Fibroblast of the aortic adventitia (primary cell): ENCODE results near the gene DMRTA1. TPM values are rescaled to one million over a fixed set of nuclear protein-coding genes. Genes with fewer than 3 reads are reported as not detected.

Source experiments
- DNase-seq: peaks from one replicate; pipeline ENCODE4 v3.0.0-alpha.2; 2010; ENCODE audit warnings: low read depth
- H3K4me3 ChIP-seq: 2 replicates; pipeline ENCODE4 v1.5.1; 2011; ENCODE audit warnings: low read depth, mild to moderate bottlenecking, control low read depth, low read length, moderate library complexity
- CTCF ChIP-seq: IDR thresholded peaks from 2 replicates; pipeline ENCODE4 v1.5.1; 2011; ENCODE audit warnings: mild to moderate bottlenecking, low read length, control low read depth, inconsistent platforms; ENCODE audit not compliant: insufficient read depth
- total RNA-seq: library from RNA; depleted of rRNA; stranded (reverse); fragments of >200 nt; gene quantifications from 2 replicates; pipeline ENCODE4 v1.2.3, GENCODE V29; 2012; ENCODE audit warnings: low replicate concordance

The DMRTA1 gene, protein sequence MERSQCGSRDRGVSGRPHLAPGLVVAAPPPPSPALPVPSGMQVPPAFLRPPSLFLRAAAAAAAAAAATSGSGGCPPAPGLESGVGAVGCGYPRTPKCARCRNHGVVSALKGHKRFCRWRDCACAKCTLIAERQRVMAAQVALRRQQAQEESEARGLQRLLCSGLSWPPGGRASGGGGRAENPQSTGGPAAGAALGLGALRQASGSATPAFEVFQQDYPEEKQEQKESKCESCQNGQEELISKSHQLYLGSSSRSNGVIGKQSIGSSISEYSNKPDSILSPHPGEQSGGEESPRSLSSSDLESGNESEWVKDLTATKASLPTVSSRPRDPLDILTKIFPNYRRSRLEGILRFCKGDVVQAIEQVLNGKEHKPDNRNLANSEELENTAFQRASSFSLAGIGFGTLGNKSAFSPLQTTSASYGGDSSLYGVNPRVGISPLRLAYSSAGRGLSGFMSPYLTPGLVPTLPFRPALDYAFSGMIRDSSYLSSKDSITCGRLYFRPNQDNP
- 0.81 and 0.90 TPM in 2 replicates for total RNA-seq

DNA sequence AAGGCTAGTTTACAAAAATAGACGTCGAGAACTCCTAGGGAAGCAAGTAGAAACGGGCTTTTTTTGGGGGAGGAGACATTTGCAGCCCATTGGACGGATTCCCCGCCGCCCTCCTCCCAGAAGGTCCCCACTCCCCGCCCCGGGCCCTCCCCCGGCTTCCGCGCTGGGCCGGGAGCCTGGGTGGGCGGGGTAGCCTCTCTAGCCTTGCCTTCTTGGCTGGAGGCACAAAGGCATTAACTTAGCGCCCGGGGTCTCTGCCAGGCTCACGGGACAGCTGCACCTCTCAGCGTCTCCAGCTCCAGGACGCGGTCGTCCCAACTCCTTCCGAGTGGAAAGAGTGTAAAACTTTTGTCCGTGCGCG lies at the start of gene DMRTA1:
TSS of gene DMRTA1 (plus strand) at position 236 of the 361 bp plus-strand sequence. CDS start 242 bp downstream, outside the sequence.
- peak; percentile 57 for DNase-seq
- peak within 1 kb of the TSS; percentile 71 for H3K4me3 ChIP-seq
- no peak for TF ChIP-seq CTCF

DNA sequence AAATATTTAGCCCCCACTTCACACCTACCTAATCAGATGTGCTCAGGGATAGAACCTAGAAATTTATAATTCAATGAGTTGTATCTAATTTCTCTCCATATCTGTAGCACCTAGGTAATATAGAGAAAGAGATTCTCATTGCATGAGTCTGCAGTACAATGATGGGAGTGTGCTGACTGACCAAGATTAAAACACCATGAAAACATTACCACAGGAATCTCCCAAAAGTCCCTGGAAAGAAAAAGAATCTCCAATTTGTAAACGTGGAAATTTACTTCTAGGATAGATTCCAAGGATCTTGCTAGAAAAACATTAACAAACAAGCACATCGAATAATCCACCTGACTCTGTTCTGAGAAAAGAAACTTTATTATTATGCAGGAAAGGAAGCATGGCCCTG lies 45.0 kb upstream of the DMRTA1 start:
- DNase-seq: peak; percentile 12
- TF ChIP-seq CTCF: no peak
- no peak overlapping the region for H3K4me3 ChIP-seq

GRCh38 chr9:22405869-22406659 lies 40.6 kb upstream of the DMRTA1 start:
- H3K4me3 ChIP-seq: no peak overlapping the region
- no peak for DNase-seq
- no peak for TF ChIP-seq CTCF

DNA sequence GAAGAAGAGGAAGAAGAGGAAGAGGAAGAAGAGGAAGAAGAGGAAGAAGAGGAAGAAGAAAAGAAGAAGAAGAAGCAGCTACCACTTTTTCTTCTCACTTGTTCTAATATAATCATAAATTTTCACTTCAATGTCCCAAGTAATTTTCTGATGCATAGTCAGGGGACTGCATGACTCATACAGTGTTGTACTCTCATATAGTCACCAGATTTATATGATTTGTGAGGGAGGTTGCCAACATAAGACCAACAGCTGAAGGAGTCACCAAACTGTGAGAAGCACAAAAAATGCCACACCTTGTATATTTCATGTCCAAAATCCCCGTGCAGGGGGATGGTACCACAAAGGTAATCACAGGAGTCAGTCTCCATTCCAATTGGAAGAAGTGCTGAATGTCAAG lies 32.7 kb upstream of the DMRTA1 start:
- no peak for TF ChIP-seq CTCF

GRCh38 chr9:22415941-22416691 lies 30.5 kb upstream of the DMRTA1 start:
- peak; percentile 2 for DNase-seq
- no peak overlapping the region for H3K4me3 ChIP-seq
- TF ChIP-seq CTCF: no peak

More for the DNA sequence above, 32.7 kb upstream of the DMRTA1 start:
- H3K4me3 ChIP-seq: no peak overlapping the region
- peak; percentile 5 for DNase-seq

DNA sequence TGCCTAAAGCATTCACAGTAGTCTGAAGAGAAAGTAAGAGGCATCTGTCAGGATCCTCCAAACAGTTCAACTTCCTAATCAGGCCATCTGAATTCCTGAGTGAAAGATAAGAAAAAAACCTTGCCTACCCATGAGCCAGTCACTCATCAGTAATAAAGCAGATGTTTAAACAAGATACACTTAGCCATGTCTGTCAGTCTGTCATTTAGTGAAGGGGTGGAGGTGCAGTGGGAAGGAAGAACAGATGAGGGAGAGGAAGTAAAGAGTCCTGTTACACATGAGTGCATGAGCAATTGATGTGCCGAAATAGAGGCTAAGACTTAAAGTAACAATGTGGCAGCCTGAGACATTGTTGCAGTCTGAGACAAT lies 29.9 kb upstream of the DMRTA1 start:
- H3K4me3 ChIP-seq: no peak overlapping the region
- no peak for TF ChIP-seq CTCF
- peak; percentile 37 for DNase-seq
